Mucosa of rectum (tissue), 2 donors: ENCODE measurements around the gene LRP11.

Experiments
- H3K27ac ChIP-seq, 2 donors: one replicate each; pipeline ENCODE4 v1.7.0; 2013; ENCODE audit warnings: inconsistent platforms in 2 of 2, low read depth in 2 of 2, low read length in 2 of 2
- H3K27me3 ChIP-seq, 2 donors: one replicate each; pipeline ENCODE4 v1.7.0; 2013; ENCODE audit warnings: low read length in 2 of 2; ENCODE audit not compliant: control insufficient read depth in 2 of 2, insufficient read depth in 2 of 2
- H3K36me3 ChIP-seq, 2 donors: one replicate each; pipeline ENCODE4 v1.7.0; 2013; ENCODE audit warnings: low read length in 2 of 2; ENCODE audit not compliant: control insufficient read depth in 2 of 2, insufficient read depth in 2 of 2
- H3K4me1 ChIP-seq, 2 donors: one replicate each; pipeline ENCODE4 v1.7.0; 2013; ENCODE audit warnings: low read length in 2 of 2, mild to moderate bottlenecking in 1 of 2; ENCODE audit not compliant: control insufficient read depth in 2 of 2, insufficient read depth in 2 of 2
- H3K4me3 ChIP-seq, 2 donors: one replicate each; pipeline ENCODE4 v1.7.0; 2013; ENCODE audit warnings: low read length in 2 of 2
- H3K9ac ChIP-seq, 2 donors: one replicate each; pipeline ENCODE4 v1.7.0; 2013; ENCODE audit warnings: low read length in 2 of 2, low read depth in 1 of 2, mild to moderate bottlenecking in 1 of 2
- H3K9me3 ChIP-seq, 2 donors: one replicate each; pipeline ENCODE4 v1.7.0; 2013; ENCODE audit warnings: low read length in 2 of 2; ENCODE audit not compliant: control insufficient read depth in 2 of 2
- donor health status: healthy.
- donor health status: Normal muscosa, but diverticular disease.

The LRP11 gene

GRCh38 chr6:149888659-149889058 is 24.5 kb upstream of the LRP11 start:
- Histone ChIP-seq H3K27me3 (no peaks in the 10 kb centered on the region), H3K27ac (no peak overlapping the region), H3K9ac (no peak overlapping the region), H3K36me3 (no peaks in the 10 kb centered on the region), H3K4me1 (peaks cover 0 to 5% of the 10 kb centered on the region in 2 donors), H3K4me3 (no peak overlapping the region), H3K9me3 (no peaks in the 10 kb centered on the region)

GRCh38 chr6:149888093-149888492 is 23.9 kb upstream of the LRP11 start:
- no peak overlapping the region for H3K27ac ChIP-seq
- no peak overlapping the region for H3K9ac ChIP-seq

GRCh38 chr6:149887343-149887742 is 23.2 kb upstream of the LRP11 start:
- Histone ChIP-seq H3K9me3 (no peaks in the 10 kb centered on the region), H3K4me3 (no peak overlapping the region), H3K9ac (no peak overlapping the region), H3K4me1 (peaks cover 0 to 5% of the 10 kb centered on the region in 2 donors), H3K27ac (no peak overlapping the region), H3K27me3 (no peaks in the 10 kb centered on the region), H3K36me3 (no peaks in the 10 kb centered on the region)

More at GRCh38 chr6:149888093-149888492, 23.9 kb upstream of the LRP11 start:
- Histone ChIP-seq H3K9me3 (no peaks in the 10 kb centered on the region), H3K4me1 (peaks cover 0 to 5% of the 10 kb centered on the region in 2 donors), H3K4me3 (no peak overlapping the region), H3K27me3 (no peaks in the 10 kb centered on the region), H3K36me3 (no peaks in the 10 kb centered on the region)

- H3K4me3 ChIP-seq, result no peak overlapping the region
- H3K27ac ChIP-seq, result no peak overlapping the region
- no peaks in the 10 kb centered on the region for H3K27me3 ChIP-seq
- peaks cover 0 to 5% of the 10 kb centered on the region in 2 donors for H3K4me1 ChIP-seq
- no peak overlapping the region for H3K9ac ChIP-seq
- no peaks in the 10 kb centered on the region for H3K9me3 ChIP-seq
- H3K36me3 ChIP-seq, result no peaks in the 10 kb centered on the region
Measured at GRCh38 chr6:149885888-149886287, 21.7 kb upstream of the LRP11 start.

DNA sequence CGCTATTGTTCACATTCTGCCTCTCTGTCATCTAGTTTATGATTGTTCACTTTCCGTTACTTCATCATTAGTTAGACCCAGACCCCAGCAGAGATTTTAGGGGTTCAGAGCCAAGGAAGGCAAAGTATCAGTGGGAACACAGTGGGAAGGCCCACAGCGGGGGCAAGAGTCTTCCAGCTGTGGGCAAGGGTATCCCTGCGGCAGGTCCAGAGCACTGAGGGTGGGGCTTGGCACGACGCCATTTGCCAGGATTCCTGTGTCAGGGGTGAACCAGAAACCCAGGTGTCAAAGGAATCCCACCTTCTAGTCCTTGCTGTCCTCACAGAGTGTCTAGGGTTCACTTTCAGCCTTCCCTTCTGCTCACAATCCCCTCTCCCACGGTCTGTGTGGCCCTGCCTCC is 20.5 kb upstream of the LRP11 start:
- Histone ChIP-seq H3K27me3 (peaks cover 0 to 5% of the 10 kb centered on the region in 2 donors), H3K9ac (no peak overlapping the region), H3K4me1 (peaks cover 0 to 5% of the 10 kb centered on the region in 2 donors), H3K4me3 (no peak overlapping the region), H3K9me3 (no peaks in the 10 kb centered on the region), H3K36me3 (no peaks in the 10 kb centered on the region), H3K27ac (no peak overlapping the region)

DNA sequence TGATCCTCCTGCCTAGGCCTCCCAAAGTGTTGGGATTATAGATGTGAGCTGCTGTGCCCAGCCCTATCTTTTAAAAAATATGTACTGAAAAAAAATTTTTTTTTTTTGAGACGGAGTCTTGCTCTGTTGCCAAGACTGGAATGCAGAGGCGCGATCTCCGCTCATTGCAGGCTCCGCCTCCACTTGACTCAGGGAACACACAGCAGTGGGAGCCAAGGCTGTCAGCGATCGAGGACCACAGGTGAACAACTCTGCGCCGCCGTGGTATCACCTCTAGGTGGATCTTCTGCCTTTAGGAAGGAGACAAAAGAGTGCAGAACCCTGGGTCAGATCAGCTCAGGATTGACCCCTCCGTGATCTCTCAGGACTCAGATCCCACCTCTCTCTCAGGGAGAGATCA is 20.1 kb upstream of the LRP11 start:
- Histone ChIP-seq H3K9me3 (no peaks in the 10 kb centered on the region), H3K36me3 (no peaks in the 10 kb centered on the region), H3K4me3 (no peak overlapping the region), H3K27ac (no peak overlapping the region), H3K9ac (no peak overlapping the region), H3K4me1 (peaks cover 0 to 5% of the 10 kb centered on the region in 2 donors), H3K27me3 (peaks cover 0 to 5% of the 10 kb centered on the region in 2 donors)

DNA sequence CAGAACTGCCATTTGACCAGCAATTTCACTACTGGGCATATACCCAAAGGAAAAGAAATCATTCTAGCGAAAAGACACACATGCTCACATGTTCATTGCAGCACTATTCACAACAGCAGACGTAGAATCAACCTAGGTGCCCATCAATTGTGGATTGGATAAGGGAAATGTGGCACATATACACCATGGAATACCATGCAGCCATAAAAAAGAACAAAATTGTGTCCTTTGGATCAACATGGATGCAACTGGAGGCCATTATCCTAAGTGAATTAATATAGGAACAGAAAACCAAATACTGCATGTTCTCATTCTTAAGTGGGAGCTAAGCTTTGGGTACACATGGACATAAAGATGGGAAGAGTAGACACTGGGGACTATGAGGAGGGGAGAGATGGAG is 17.7 kb upstream of the LRP11 start:
- Histone ChIP-seq H3K4me3 (no peak overlapping the region), H3K9me3 (no peaks in the 10 kb centered on the region), H3K27ac (no peak overlapping the region), H3K27me3 (peaks cover 0 to 5% of the 10 kb centered on the region in 2 donors), H3K36me3 (no peaks in the 10 kb centered on the region), H3K9ac (no peak overlapping the region), H3K4me1 (no peaks in the 10 kb centered on the region)

- Histone ChIP-seq H3K27ac (no peak overlapping the region), H3K9ac (no peak overlapping the region)
Measured at GRCh38 chr6:149881066-149881766, 17.1 kb upstream of the LRP11 start.

GRCh38 chr6:149877659-149878058 is 13.5 kb upstream of the LRP11 start:
- Histone ChIP-seq H3K4me1 (no peaks in the 10 kb centered on the region), H3K27ac (no peak overlapping the region), H3K4me3 (no peak overlapping the region), H3K36me3 (no peaks in the 10 kb centered on the region), H3K27me3 (peaks cover 0 to 5% of the 10 kb centered on the region in 2 donors), H3K9ac (no peak overlapping the region), H3K9me3 (no peaks in the 10 kb centered on the region)

More at GRCh38 chr6:149881066-149881766, 17.1 kb upstream of the LRP11 start:
- Histone ChIP-seq H3K9me3 (no peaks in the 10 kb centered on the region), H3K4me3 (no peak overlapping the region), H3K27me3 (peaks cover 0 to 5% of the 10 kb centered on the region in 2 donors), H3K36me3 (no peaks in the 10 kb centered on the region), H3K4me1 (no peaks in the 10 kb centered on the region)

DNA sequence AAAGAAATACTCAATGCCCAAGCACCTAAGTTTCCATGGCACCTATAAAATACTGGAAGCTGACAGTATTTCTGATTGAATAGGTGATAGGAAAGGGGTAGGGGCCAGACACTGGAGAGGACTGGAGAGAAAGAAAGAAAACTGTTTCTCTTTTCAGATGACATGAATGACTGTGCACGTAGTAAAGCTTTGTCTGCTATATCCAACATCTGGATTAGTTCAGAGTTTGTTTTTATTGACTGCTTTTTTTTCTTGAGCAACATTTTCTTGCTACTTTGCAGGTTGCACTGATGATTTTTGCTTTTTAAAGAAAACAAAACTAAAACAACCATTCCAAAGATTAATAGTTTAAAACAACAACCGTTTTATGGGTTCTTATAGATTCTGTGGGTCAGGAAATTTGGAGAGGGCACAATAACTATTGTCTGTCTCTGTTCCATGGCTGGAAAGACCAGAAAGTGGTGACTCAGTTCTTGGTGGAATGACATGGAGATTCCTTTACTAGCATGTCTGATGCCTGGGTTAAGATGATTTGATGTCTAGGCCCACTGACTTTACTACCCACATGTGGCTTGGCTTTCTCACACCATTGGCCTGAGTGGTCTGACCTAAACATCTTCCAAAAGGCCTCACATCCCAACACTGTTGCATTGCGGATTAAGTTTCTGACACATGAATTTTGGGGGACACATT is 12.2 kb upstream of the LRP11 start:
- peaks cover 0 to 5% of the 10 kb centered on the region in 2 donors for H3K27me3 ChIP-seq
- H3K27ac ChIP-seq, result no peak overlapping the region
- H3K9ac ChIP-seq, result no peak overlapping the region

More for the DNA sequence above, 12.2 kb upstream of the LRP11 start:
- Histone ChIP-seq H3K4me1 (no peaks in the 10 kb centered on the region), H3K4me3 (no peak overlapping the region), H3K9me3 (no peaks in the 10 kb centered on the region), H3K36me3 (no peaks in the 10 kb centered on the region)
